ENCODE measurements around the gene MYOM3. TPM values are rescaled to one million over a fixed set of nuclear protein-coding genes. Genes with fewer than 3 reads are reported as not detected.
A peak's percentile ranks its signal among the peaks of the same experiment; 100 is the strongest.

The MYOM3 gene
- total and polyA plus RNA-seq, 2 of the 13 experiments (the other 11 are each of a cell fraction or from before 2014, with no cell fraction given): 5.8 to 15.3 TPM

- TF ChIP-seq HDAC2 (CRISPR knock-in tag; IDR thresholded peaks at IDR 0.05): no peak; the same call in 1 of the 2 replicates
- TF ChIP-seq TCF7 (IDR thresholded peaks at IDR 0.05; ENCODE audit: low read depth): no peak
- TF ChIP-seq SNAI1 (CRISPR knock-in tag; IDR thresholded peaks at IDR 0.05; ENCODE audit: borderline replicate concordance): no peak
- TF ChIP-seq SRSF1 (optimal IDR thresholded peaks at IDR 0.05; ENCODE audit: low read depth, low read length): no peak
- no peak for TF ChIP-seq ZBTB26 (CRISPR knock-in tag; IDR thresholded peaks at IDR 0.05; ENCODE audit: borderline replicate concordance)
- TF ChIP-seq ZNF253 (CRISPR knock-in tag; IDR thresholded peaks at IDR 0.05; ENCODE audit: borderline replicate concordance): no peak
- TF ChIP-seq ZNF672 (CRISPR knock-in tag; IDR thresholded peaks at IDR 0.05): no peak
- TF ChIP-seq SOX5 (CRISPR knock-in tag; IDR thresholded peaks at IDR 0.05; ENCODE audit: borderline replicate concordance): no peak
- no peak for TF ChIP-seq SSRP1 (CRISPR knock-in tag; IDR thresholded peaks at IDR 0.05)
- no peak for TF ChIP-seq ZNF816 (CRISPR knock-in tag; IDR thresholded peaks at IDR 0.05; ENCODE audit: borderline replicate concordance)
- 0 out of 2 replicates have a peak, but pooled peaks have one; percentile 33 for TF ChIP-seq RXRA (CRISPR knock-in tag; IDR thresholded peaks at IDR 0.05)
- no peak for TF ChIP-seq RARG (CRISPR knock-in tag; IDR thresholded peaks at IDR 0.05; ENCODE audit: low read depth)
- TF ChIP-seq LRRFIP1 (CRISPR knock-in tag; conservative IDR thresholded peaks at IDR 0.05): no peak
- TF ChIP-seq ZNF549 (CRISPR knock-in tag; IDR thresholded peaks at IDR 0.05): no peak
- no peak for TF ChIP-seq GPBP1L1 (CRISPR knock-in tag; IDR thresholded peaks at IDR 0.05)
- TF ChIP-seq KDM3A (CRISPR knock-in tag; IDR thresholded peaks at IDR 0.05; ENCODE audit: low read depth): no peak
- no peak for TF ChIP-seq ZNF552 (CRISPR knock-in tag; IDR thresholded peaks at IDR 0.05; ENCODE audit: borderline replicate concordance)
- TF ChIP-seq ZNF350 (CRISPR knock-in tag; IDR thresholded peaks at IDR 0.05; ENCODE audit: borderline replicate concordance, low read depth): no peak
- TF ChIP-seq SALL1 (CRISPR knock-in tag; IDR thresholded peaks at IDR 0.05): peak; percentile 51
- TF ChIP-seq PRDM10 (CRISPR knock-in tag; IDR thresholded peaks at IDR 0.05; ENCODE audit: low read depth): peak; percentile 84
- no peak for TF ChIP-seq NFKBIZ (CRISPR knock-in tag; IDR thresholded peaks at IDR 0.05)
Measured at GRCh38 chr1:24022581-24023361, 89.2 kb downstream of the MYOM3 start (continued).

All from HepG2 (cell line).